Measurements from ENCODE around the gene TCN2.

TCN2 gene

GRCh38 chr22:30607939-30608338 lies 965 bp downstream of the TCN2 start:
- TF ChIP-seq, protein P1, sequence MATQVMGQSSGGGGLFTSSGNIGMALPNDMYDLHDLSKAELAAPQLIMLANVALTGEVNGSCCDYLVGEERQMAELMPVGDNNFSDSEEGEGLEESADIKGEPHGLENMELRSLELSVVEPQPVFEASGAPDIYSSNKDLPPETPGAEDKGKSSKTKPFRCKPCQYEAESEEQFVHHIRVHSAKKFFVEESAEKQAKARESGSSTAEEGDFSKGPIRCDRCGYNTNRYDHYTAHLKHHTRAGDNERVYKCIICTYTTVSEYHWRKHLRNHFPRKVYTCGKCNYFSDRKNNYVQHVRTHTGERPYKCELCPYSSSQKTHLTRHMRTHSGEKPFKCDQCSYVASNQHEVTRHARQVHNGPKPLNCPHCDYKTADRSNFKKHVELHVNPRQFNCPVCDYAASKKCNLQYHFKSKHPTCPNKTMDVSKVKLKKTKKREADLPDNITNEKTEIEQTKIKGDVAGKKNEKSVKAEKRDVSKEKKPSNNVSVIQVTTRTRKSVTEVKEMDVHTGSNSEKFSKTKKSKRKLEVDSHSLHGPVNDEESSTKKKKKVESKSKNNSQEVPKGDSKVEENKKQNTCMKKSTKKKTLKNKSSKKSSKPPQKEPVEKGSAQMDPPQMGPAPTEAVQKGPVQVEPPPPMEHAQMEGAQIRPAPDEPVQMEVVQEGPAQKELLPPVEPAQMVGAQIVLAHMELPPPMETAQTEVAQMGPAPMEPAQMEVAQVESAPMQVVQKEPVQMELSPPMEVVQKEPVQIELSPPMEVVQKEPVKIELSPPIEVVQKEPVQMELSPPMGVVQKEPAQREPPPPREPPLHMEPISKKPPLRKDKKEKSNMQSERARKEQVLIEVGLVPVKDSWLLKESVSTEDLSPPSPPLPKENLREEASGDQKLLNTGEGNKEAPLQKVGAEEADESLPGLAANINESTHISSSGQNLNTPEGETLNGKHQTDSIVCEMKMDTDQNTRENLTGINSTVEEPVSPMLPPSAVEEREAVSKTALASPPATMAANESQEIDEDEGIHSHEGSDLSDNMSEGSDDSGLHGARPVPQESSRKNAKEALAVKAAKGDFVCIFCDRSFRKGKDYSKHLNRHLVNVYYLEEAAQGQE (IDR thresholded peaks at IDR 0.05; ENCODE audit: insufficient replicate concordance, low read depth): no peak
- TF ChIP-seq POLR2AphosphoS5 (IDR thresholded peaks at IDR 0.05; ENCODE audit: low read depth): no peak
- no peak for TF ChIP-seq GABPA (IDR thresholded peaks at IDR 0.05; ENCODE audit: low read depth)
- no peak for TF ChIP-seq SPI1 (IDR thresholded peaks at IDR 0.05; ENCODE audit: borderline replicate concordance, low read depth)
- TF ChIP-seq, protein P2, sequence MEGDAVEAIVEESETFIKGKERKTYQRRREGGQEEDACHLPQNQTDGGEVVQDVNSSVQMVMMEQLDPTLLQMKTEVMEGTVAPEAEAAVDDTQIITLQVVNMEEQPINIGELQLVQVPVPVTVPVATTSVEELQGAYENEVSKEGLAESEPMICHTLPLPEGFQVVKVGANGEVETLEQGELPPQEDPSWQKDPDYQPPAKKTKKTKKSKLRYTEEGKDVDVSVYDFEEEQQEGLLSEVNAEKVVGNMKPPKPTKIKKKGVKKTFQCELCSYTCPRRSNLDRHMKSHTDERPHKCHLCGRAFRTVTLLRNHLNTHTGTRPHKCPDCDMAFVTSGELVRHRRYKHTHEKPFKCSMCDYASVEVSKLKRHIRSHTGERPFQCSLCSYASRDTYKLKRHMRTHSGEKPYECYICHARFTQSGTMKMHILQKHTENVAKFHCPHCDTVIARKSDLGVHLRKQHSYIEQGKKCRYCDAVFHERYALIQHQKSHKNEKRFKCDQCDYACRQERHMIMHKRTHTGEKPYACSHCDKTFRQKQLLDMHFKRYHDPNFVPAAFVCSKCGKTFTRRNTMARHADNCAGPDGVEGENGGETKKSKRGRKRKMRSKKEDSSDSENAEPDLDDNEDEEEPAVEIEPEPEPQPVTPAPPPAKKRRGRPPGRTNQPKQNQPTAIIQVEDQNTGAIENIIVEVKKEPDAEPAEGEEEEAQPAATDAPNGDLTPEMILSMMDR (IDR thresholded peaks at IDR 0.05; ENCODE audit: insufficient read depth, low read length): no peak
- no peak for DNase-seq (ENCODE audit: low read depth in 1 of 2, low spot score in 1 of 2)
- no peaks in the 10 kb centered on the region for H3K27me3 ChIP-seq (ENCODE audit: insufficient read depth, poor library complexity, severe bottlenecking)
- no peak overlapping the region for H3K27ac ChIP-seq (replicated peaks)
- H3K4me3 ChIP-seq (replicated peaks; ENCODE audit: insufficient read depth, low read length): no peak overlapping the region

DNA sequence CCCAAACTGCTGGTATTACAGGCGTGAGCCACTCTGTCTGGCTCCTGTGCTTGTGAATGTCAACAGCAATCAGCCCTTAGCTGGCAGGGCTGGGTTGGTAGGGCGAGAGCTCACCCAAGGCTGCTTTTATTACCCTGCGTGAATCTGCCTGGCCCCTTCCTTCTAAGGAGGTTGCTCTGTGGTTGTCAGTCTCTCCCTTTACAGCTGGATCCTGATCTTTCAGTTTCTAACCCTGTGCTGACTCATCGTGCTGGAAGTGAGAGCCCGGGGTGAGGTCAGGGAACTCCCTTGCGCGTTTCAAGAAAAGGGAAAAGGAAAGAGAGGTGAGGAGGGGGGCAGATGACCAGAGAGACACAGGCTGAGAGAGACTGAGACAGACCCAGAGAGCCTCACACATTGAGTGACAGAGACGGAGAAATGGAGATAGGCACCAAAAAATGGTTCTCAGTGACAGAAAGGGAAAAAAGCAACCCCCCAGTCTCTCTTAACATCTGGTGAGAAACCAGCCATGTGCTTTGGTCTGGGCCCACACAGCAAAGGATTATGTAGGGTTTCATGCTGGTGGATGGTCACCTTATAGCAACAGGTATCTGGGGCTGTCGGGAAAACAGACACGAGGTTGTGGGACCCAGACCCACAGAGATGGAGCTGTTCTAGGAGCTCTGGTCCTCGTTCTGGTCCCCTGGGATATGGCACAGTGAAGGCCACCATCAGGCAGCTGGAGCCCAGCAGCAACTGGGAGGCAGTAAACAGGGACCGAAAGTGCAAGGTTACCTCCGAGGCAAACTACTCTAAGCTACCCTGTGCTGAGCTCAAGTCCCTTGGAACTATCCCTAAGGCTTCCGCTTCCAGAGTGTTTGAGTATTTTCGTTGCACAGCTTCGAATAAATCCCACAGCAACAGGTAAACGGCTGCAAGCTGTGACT lies 2.5 kb downstream of the TCN2 start:
- peak; percentile 71 to 84 for DNase-seq (ENCODE audit: low read depth in 1 of 2, low spot score in 1 of 2)
- H3K27ac ChIP-seq (replicated peaks): no peak overlapping the region
- H3K4me3 ChIP-seq (replicated peaks; ENCODE audit: insufficient read depth, low read length): no peak overlapping the region
- no peaks in the 10 kb centered on the region for H3K27me3 ChIP-seq (ENCODE audit: insufficient read depth, poor library complexity, severe bottlenecking)
- no peak for TF ChIP-seq SPI1 (IDR thresholded peaks at IDR 0.05; ENCODE audit: borderline replicate concordance, low read depth)
- TF ChIP-seq, protein P1 (IDR thresholded peaks at IDR 0.05; ENCODE audit: insufficient replicate concordance, low read depth): no peak
- TF ChIP-seq GABPA (IDR thresholded peaks at IDR 0.05; ENCODE audit: low read depth): no peak
- no peak for TF ChIP-seq POLR2AphosphoS5 (IDR thresholded peaks at IDR 0.05; ENCODE audit: low read depth)
- TF ChIP-seq, protein P2 (IDR thresholded peaks at IDR 0.05; ENCODE audit: insufficient read depth, low read length): no peak

- H3K4me3 ChIP-seq (replicated peaks; ENCODE audit: insufficient read depth, low read length): no peak overlapping the region
- no peak overlapping the region for H3K27ac ChIP-seq (replicated peaks)
These were observed 3.3 kb downstream of the TCN2 start for GRCh38 chr22:30610299-30610698.

GRCh38 chr22:30611197-30611596 lies 4.2 kb downstream of the TCN2 start:
- H3K27ac ChIP-seq (replicated peaks): no peak overlapping the region
- no peaks in the 10 kb centered on the region for H3K27me3 ChIP-seq (ENCODE audit: insufficient read depth, poor library complexity, severe bottlenecking)
- no peak for DNase-seq (ENCODE audit: low read depth in 1 of 2, low spot score in 1 of 2)
- no peak overlapping the region for H3K4me3 ChIP-seq (replicated peaks; ENCODE audit: insufficient read depth, low read length)
- TF ChIP-seq SPI1 (IDR thresholded peaks at IDR 0.05; ENCODE audit: borderline replicate concordance, low read depth): no peak
- no peak for TF ChIP-seq GABPA (IDR thresholded peaks at IDR 0.05; ENCODE audit: low read depth)
- TF ChIP-seq, protein P1 (IDR thresholded peaks at IDR 0.05; ENCODE audit: insufficient replicate concordance, low read depth): no peak
- TF ChIP-seq POLR2AphosphoS5 (IDR thresholded peaks at IDR 0.05; ENCODE audit: low read depth): no peak
- TF ChIP-seq, protein P2 (IDR thresholded peaks at IDR 0.05; ENCODE audit: insufficient read depth, low read length): no peak

More at GRCh38 chr22:30610299-30610698, 3.3 kb downstream of the TCN2 start:
- H3K27me3 ChIP-seq (ENCODE audit: insufficient read depth, poor library complexity, severe bottlenecking): no peaks in the 10 kb centered on the region
- TF ChIP-seq POLR2AphosphoS5 (IDR thresholded peaks at IDR 0.05; ENCODE audit: low read depth): no peak
- peak; percentile 67 to 71 for DNase-seq (ENCODE audit: low read depth in 1 of 2, low spot score in 1 of 2)
